ENCODE measurements around the gene SASS6.

Gene SASS6

GRCh38 chr1:100132566-100133477, at the start of gene SASS6, which contains the start of gene TRMT13:
Gene SASS6 (minus strand): TSS chr1:100132930. CDS start chr1:100132814, 116 bp downstream.
Gene TRMT13 (plus strand): TSS chr1:100133163. CDS start chr1:100133169, 6 bp downstream.
- peak; percentile 98 for DNase-seq

- DNase-seq, result no peak
Observed at GRCh38 chr1:100178091-100178490, 45.4 kb upstream of the SASS6 start, which contains the start of gene LRRC39. Gene LRRC39 (minus strand): TSS chr1:100178256. CDS start chr1:100168516, 9,740 bp downstream.

DNA sequence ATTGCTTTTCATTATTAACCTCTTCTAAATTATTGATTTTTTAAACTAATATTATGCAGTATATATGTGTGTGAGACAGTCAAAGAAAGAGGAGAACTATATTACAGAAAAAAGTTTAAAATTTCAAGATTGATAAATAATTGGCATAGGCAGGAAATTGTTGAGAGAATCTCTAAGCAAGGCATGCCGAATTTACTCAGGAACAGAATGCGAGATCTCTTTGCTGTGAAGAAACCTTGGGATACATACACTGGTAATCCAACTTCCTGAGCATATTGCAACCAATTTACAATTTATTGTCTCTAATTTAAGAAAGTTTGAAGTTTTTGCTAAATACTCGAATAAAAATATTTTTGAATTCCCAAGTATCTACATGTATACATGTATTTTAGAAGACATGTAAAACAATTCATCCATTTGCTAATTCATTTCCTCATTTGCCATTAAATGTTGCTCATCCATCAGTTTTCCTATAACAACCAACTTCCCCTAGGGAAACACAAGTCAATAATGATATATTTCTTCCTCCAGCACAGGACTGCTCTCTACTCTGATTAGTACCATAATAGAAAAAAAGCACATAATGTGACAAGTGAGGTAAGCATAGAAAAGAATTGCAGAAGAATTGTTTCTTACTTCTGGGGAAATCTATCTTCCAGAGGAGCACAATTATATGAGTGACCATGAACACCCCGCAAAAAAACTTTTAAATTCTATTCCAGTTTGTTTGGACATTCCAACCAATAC, 44.7 kb upstream of the SASS6 start:
- no peak for DNase-seq

GRCh38 chr1:100168051-100168450, 35.3 kb upstream of the SASS6 start:
- no peak for DNase-seq

GRCh38 chr1:100164702-100165101, 32.0 kb upstream of the SASS6 start:
- DNase-seq, result no peak

GRCh38 chr1:100164216-100164615, 31.5 kb upstream of the SASS6 start:
- DNase-seq, result no peak

- no peak for DNase-seq
Observed at GRCh38 chr1:100162881-100163280, 30.2 kb upstream of the SASS6 start.

DNA sequence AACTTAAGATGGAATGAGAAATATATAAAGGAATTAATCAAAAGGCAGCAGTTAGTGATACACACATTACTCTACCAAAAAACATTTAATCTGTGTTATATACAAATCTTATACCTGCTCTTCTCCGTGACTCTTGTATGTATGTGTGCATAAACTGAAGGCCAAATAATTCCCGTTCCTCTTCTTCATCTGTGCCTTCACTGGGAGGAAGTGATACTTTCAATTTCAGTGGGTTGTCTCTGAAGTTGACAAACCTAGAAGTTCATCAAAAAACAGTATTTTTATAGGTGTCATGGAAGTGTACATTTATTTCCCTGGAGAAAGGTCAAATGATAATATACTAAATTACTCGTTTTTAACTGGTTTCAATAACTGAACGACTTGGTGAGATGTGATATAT, 19.5 kb upstream of the SASS6 start:
- no peak for DNase-seq

DNA sequence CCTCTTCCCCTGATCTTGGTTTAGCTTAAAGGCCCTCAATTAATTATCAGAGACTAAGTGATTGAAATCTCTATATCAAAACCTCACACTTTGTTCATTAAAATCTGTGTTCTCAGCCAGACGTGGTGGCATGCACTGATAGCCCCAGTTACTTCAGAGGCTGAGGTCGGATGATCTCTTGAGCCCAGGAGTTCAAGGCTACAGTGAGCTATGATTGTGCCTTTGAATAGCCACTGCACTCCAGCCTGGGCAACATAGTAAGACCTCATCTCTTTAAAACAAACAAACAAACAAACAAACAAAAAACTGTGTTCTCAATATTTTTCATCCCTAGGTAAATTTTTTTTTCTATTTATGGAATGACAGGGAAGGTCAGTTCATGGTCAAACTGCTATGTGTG, 18.9 kb upstream of the SASS6 start:
- no peak for DNase-seq

DNA sequence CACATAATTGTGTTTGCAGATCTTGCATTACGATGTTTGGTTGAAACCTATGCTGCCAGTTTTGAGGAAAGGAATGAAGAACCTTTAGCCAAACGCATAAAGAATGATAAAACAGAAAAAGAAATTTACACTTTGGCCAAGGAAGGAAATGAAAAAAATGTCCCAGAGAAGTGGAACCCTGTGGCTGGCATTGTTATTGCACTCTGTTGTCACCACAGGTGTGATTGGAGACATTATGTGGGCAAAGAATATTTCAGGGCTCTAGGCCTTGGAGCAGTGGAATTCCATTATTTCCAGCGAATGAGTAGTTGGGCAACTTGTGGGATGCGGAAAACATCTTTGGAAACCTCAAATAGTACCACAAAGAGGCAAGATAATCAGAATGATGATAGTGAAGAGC, 15.1 kb upstream of the SASS6 start:
- no peak for DNase-seq

GRCh38 chr1:100146958-100147357, 14.2 kb upstream of the SASS6 start:
- DNase-seq, result no peak

GRCh38 chr1:100145116-100145515, 12.4 kb upstream of the SASS6 start:
- DNase-seq, result no peak

DNA sequence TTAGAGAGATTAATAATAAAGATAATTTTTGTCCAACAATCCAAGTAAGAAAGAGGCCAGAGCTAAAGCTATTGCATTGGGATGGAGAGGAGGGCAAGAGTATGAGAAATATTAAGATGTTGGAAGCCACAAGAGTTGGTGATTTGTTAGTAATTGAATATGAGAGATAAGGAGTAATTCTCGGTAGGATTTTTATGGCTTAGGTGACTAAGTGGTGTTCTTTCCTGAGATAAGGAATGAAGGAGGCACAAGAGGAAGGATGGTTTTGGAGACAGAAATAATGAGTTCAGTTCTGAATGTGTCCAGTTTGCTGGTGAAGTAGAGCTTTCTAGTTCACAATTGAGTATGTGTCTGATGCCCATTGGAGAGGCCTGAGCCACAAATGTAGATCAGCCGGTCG, 9.6 kb upstream of the SASS6 start:
- DNase-seq, result no peak

GRCh38 chr1:100141192-100141591, 8.5 kb upstream of the SASS6 start:
- DNase-seq, result no peak

DNA sequence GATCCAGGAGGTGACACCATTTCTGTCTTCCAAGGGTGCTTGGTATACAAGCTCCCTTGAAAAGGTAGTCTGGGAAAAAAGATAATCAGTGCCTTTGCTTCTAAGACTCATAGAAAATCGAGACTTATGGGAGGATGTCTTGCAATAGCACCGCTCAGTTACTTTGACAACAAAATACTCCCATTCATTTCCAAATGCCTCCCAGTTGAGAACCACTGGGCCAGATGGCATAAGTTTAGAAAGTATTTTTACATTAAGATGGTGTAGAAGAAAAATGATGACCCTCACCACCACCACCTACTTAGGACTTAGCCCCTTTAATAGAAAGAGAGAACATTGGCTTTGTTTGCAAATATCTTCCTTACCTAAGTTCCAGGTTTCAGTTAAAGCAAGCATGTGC, 4.9 kb upstream of the SASS6 start:
- no peak for DNase-seq

DNA sequence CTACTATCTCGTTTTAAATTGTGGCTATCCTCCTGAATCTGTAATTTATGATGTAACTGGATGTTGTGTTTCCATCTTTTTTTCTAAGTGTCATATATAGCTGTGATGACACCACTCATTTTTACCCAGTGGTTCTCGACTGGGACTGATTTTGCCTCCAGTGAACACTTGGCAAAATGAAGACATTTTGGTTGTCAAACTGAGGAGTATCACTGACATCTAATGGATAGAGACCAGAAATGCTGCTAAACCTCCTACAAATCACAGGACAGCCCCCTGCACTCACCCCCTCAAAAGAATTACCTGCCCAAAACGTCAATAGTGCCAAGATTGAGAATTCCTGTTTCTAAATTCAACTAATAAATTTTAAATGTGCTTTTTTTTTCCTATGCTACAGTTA, 2.1 kb upstream of the SASS6 start:
- no peak for DNase-seq

DNA sequence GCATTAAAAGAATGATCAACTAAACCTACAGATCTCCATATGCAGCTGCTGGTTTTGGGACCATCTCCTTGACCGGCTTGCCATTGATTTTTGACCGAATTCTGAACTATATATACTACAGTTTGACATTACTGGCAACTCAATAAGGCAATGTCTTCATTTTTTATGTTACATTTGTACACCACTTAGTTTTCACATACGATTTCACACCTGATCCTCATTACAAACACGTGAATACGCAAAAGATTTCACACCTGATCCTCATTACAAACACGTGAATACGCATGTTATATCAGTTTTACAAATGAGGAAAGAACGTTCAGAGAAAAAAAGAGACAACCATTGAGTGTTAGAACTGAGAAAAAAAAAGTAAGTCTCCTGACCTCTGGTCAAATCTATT, 1.1 kb downstream of the SASS6 start:
- no peak for DNase-seq

DNA sequence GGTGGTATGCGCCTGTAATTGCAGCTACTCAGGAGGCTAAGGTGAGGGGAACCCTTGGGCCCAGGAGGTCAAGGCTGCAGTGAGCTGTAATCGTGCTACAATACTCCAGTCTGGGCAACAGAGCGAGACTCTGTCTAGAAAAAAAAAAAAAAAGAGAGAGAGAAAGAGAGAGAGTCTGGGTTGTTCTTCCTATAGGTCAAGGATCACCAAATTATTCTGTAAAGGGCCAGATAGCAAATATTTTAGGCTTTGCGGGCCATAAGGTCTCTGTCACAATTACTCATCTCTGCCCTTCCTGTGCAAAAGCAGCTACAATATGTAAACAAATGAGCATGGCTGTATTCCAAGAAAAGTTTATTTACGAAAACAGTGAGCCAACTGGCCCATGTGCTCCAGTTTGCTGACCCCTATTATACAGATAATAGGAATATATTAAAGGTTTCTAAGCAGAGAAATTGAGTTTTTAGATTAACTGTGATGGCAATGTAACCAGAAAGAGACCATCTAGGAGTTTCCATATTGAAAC, 2.1 kb downstream of the SASS6 start:
- DNase-seq, result no peak

GRCh38 chr1:100127226-100127625, 5.5 kb downstream of the SASS6 start:
- DNase-seq, result no peak

DNA sequence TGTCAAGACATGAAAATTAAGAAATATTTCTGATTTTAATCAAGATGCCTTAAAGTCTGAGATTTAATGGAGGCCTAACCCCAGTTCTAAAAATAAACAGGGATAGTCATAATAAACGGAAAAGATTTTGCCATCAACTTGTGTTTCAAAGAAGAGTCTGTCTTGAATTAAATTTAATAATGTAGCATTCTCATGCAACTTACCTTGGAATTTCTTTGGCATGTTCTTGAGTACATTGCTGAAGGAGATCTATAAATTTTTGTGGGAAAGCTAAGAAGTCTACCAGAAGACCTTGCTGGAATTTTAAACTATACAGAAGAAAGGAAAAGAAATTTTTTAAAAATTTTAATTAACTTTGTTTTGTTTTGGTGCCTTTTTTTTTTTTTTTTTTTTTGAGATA, 10.6 kb downstream of the SASS6 start:
- no peak for DNase-seq

DNA sequence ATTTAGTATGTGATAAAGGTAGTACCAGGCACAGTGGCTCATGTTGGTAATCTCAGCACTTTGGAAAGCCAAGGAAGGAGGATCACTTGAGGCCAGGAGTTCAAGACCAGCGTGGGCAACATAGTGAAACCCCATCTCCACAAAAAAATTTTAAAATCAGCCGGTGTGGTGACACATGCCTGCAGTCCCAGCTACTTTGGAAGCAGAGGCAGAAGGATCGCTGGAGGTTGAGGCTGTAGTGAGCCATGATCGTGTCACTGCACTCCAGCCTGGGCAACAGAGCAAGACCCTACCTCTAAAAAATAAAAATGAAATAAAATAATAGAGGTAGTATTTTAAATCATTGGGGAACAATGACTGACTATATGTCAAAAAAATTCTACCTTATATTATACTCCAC, 17.2 kb downstream of the SASS6 start:
- no peak for DNase-seq

DNA sequence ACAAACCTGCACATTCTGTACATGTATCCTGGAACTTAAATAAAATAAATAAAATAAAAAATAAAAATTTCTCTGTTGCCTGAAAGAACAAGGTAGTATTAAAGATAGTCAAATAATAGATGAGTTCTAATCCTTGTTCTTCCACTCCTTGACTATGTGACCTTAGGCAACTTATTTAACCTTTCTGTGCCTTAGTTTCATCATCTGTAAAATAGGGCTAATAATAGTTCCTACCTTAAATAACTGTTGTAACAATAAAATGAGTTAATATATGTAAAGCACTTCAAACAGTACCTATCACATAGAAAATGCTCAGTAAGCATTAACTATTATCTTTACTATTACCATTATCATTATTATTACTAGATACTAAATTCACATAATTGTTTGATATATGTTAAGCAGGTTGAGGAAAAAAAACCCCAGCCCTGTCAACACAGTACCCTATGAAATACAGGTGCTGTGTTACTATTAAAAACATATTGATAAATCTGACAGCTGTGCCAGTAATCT, 23.1 kb downstream of the SASS6 start:
- no peak for DNase-seq

DNA sequence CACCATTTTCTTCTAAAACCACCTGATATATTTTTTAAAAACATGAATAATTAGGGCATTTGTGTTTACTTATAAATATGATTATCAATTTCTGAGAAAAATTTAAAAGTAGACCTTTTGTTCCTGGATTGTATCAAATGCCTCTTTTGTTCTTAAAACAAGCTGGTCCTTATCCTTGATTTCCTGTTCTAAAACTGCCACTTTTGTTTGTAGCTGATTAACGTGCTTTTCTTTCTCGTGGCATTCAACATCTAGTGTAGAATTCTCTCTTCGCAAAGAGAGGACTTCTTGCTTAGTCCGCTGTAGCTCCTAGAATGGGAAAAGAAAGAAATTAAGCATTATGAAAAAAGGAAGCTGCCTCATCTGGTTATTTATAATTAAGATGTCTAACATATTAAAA, 25.0 kb downstream of the SASS6 start:
- no peak for DNase-seq

DNA sequence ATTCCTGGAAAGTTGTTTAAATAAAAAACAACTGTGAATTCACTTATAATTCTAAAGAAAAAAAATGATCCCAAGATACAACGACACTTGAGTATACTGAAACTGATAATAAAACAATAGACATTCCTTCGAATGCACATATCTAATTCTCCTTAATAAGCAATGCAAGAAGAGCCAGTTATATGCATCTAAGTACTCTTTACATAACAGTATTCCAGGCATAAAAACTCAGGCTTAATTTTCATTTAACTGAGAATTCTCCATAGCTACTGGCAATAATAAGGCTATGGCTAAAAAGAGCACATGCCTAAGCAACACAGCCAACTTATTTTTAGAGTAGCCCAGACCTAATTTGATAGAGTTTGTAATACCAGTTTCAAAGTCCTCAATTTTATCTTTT, 31.2 kb downstream of the SASS6 start:
- DNase-seq, result no peak

Measured in activated CD4-positive, alpha-beta T cell treated with anti-CD3 and anti-CD28 coated beads, Interleukin-2, amount 50 U/mL, for 16 hours (primary cell).